Measurements from ENCODE around the gene MAML3.

Gene MAML3

GRCh38 chr4:139675651-139676050 is 478.3 kb downstream of the MAML3 start:
- DNase-seq, result peak; percentile 28 to 49 (median 46)

GRCh38 chr4:139674875-139675550 is 479.0 kb downstream of the MAML3 start:
- peak; percentile 71 to 93 (median 81) for DNase-seq

DNA sequence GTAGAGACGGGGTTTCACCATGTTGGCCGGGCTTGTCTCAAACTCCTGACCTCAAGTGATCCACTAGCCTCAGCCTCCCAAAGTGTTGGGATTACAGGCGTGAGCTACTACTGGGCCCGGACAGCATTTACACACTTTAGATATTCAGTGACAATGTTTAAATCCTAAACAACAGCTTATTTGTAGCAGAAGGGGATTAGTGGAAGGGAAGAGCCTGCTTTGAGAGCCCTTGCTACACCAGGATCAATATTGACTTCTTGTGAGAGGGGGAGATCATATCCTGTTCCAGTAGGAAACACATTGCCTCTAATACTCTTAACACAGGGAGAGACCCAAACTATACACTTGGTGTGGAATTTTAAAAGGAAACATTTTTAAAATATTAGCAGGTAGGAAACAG is 481.3 kb downstream of the MAML3 start:
- DNase-seq, result no peak

DNA sequence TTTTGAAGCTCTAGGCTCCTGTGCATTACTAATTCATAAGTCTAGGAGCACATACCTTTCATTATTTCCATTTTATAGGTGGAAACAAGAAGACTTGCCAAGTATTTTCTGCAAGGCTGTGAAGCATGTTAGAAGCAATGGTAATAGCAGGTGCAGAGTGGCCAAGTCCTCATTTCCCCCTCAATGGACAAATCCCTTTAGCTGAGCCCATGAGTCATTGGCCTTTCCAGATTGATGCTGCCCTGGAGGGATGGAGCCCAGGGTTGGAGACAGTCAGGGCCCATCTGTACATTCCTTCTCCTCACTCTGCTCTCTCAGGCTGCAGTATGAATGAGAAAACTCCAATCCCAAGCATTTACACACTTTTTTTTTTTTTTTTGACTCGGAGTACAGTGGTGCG is 481.8 kb downstream of the MAML3 start:
- no peak for DNase-seq

DNA sequence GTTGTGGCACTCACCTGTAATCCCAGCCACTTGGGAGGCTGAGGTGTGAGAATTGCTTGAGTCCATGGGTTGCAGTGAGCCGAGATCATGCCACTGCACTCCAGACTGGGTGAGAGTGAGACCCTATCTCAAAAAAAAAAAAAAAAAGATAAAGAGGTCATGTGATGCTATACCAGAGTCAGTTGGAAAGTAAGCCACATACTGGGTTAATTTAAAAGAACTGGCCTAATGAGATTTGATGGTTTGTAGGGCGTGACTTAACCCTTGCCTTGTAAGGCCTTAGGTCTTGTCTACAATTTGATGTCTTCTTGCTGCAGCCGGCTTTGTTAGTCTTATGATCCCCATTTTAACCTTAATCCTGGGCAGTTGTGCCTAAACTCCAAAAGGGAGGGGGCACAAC is 483.2 kb downstream of the MAML3 start:
- DNase-seq, result no peak

- DNase-seq, result no peak
Observed at GRCh38 chr4:139669890-139670289, 484.1 kb downstream of the MAML3 start.

- DNase-seq, result no peak
Observed at GRCh38 chr4:139669335-139669734, 484.6 kb downstream of the MAML3 start.

DNA sequence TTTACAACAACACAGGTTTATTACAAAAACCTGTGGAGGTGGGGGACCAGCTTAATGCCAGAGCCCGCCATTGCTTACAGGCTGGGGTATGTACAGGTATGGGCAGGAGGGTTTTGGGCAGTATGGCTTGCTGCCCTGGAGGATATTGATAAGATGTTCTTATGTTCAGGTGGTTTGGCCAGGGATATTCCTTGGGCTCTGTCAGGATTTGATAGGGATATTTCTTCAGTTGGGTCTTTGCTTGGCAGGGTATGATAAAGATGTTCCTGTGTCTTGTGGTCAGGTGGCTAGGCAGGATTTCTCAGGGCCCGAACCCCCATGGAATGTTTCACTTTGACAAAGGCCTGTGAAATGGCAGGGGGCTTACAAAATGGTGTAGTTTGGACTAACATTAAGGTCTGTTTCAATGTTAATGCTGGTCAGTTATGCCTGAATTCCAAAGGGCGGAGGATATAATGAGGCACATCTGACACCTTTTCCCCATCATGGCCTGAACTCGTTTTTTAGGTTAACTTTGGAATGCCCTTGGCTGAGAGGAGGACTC is 485.3 kb downstream of the MAML3 start:
- DNase-seq, result no peak

DNA sequence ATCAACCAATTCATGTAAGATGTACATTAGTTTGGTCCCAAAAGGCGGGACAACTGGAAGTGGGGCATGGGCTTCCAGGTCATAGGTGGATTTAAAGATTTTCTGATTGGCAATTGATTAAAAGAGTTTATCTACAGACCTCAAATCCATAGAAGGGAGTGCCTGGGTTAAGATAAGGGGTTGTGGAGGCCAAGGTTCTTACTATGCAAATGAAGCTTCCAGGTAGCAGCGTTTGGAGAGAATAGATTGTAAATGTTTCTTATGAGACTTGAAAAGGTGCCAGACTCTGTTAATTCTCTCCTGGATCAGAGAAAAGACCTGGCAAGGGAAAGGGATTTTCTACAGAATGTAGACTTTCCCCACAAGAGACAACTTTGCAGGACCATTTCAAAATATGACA is 485.9 kb downstream of the MAML3 start:
- DNase-seq, result no peak
